HepG2 (cell line): ENCODE data around the gene HOXC4. TPM values are rescaled to one million over a fixed set of nuclear protein-coding genes. Genes with fewer than 3 reads are reported as not detected.

Experiments
- ATAC-seq: fragments of 200-7000 bp; cut with Tn5 transposase; 3 replicates; pipeline ENCODE4 v1.9.1; 2020; ENCODE audit warnings: mild to moderate bottlenecking, moderate library complexity
- BruUV-seq: library from RNA; stranded (reverse); fragments of 400-500 nt; replicated peaks from 2 replicates; lab custom pipeline; 2021; lab: Mats Ljungman, UMichigan
- CTCF ChIA-PET: fragments of 300-600 bp; formaldehyde crosslinking; extraction: SDS; loops from one replicate; lab custom pipeline; 2021; ENCODE audit warnings: low total read pairs, inconsistent platforms, low intra/inter-chr PET ratio; lab: Yijun Ruan, JAX
- POLR2A ChIA-PET: fragments of 350-600 bp; sonication (Branson Sonifier 250); formaldehyde crosslinking; loops from one replicate; lab custom pipeline; 2020; ENCODE audit warnings: antibody characterized with exemption, inconsistent platforms; lab: Yijun Ruan, JAX
- DNase-seq: peaks from one replicate; pipeline ENCODE4 v3.0.0-alpha.2; 2015; ENCODE audit warnings: low spot score
- FAIRE-seq: peaks from 3 replicates; lab custom pipeline; 2011; peaks lifted over from hg19 to GRCh38; lab: Jason Lieb, UNC
- H2AFZ ChIP-seq: one replicate; pipeline ENCODE4 v1.6.1; 2011; ENCODE audit warnings: low read length, inconsistent platforms
- H3K27ac ChIP-seq: fragments of 300-600 bp; 3 replicates; pipeline ENCODE4 v1.8.0; 2011; ENCODE audit warnings: mixed run types, mild to moderate bottlenecking, mixed read lengths, low read length, inconsistent platforms; ENCODE audit not compliant: insufficient read depth; ENCODE audit errors: extremely low read length
- H3K27me3 ChIP-seq, 2 experiments: fragments of 200-600 bp in 1 of 2; 2 replicates in 1 of 2; 3 replicates in 1 of 2; pipeline versions ENCODE4 v1.6.0 to v1.8.0; 2011; ENCODE audit warnings: low read length in 2 of 2, mild to moderate bottlenecking in 2 of 2, moderate library complexity in 2 of 2, inconsistent platforms in 1 of 2; ENCODE audit not compliant: insufficient read depth in 2 of 2, control insufficient read depth in 1 of 2
- H3K36me3 ChIP-seq, 2 experiments: fragments of 200-600 bp in 1 of 2; replicated peaks in 1 of 2; 2 replicates in 1 of 2; 3 replicates in 1 of 2; pipeline versions ENCODE4 v1.5.1 to v1.8.0; 2011; ENCODE audit warnings: low read length in 2 of 2, inconsistent platforms in 1 of 2; ENCODE audit not compliant: insufficient read depth in 2 of 2, control insufficient read depth in 1 of 2
- H3K4me1 ChIP-seq: 2 replicates; pipeline ENCODE4 v1.5.1; 2012; ENCODE audit warnings: low read length, inconsistent platforms; ENCODE audit not compliant: insufficient read depth
- H3K4me2 ChIP-seq: 2 replicates; pipeline ENCODE4 v1.6.0; 2011; ENCODE audit warnings: low read depth, low read length, inconsistent platforms
- H3K4me3 ChIP-seq, 3 experiments: fragments of 200-600 bp in 1 of 3; sonication (generic), shearing (Covaris generic) in 1 of 3; replicated peaks in 1 of 3; 2 replicates each; pipeline ENCODE4 v1.5.1; 2011 to 2016; ENCODE audit warnings: low read length in 3 of 3, inconsistent platforms in 2 of 3, low read depth in 2 of 3, mild to moderate bottlenecking in 2 of 3, control low read depth in 1 of 3, mixed read lengths in 1 of 3; ENCODE audit not compliant: insufficient read depth in 1 of 3
- H3K79me2 ChIP-seq: one replicate; pipeline ENCODE4 v1.6.1; 2011; ENCODE audit warnings: low read length, inconsistent platforms; ENCODE audit not compliant: insufficient read depth
- H3K9ac ChIP-seq: 2 replicates; pipeline ENCODE4 v1.6.0; 2011; ENCODE audit warnings: mild to moderate bottlenecking, low read depth, low read length, inconsistent platforms; ENCODE audit not compliant: insufficient read depth
- H3K9me3 ChIP-seq: 2 replicates; pipeline ENCODE4 v1.5.1; 2012; ENCODE audit warnings: mild to moderate bottlenecking, low read length
- H4K20me1 ChIP-seq: 2 replicates; pipeline ENCODE4 v1.6.0; 2011; ENCODE audit warnings: inconsistent platforms, mild to moderate bottlenecking, low read length, moderate library complexity; ENCODE audit not compliant: insufficient read depth
- HNRNPH1 ChIP-seq: fragments of 200-400 bp; formaldehyde crosslinking; optimal IDR thresholded peaks from 2 replicates; pipeline ENCODE3; 2017; ENCODE audit warnings: mild to moderate bottlenecking, low read depth, low read length
- MTA1 ChIP-seq: sonication (generic); formaldehyde crosslinking; IDR thresholded peaks from 2 replicates; pipeline ENCODE4 v1.4.0; 2020; ENCODE audit warnings: missing genetic modification reagents, mild to moderate bottlenecking, borderline replicate concordance
- RELA ChIP-seq: sonication (generic); formaldehyde crosslinking; IDR thresholded peaks from 2 replicates; pipeline ENCODE4 v1.4.0; 2020; ENCODE audit warnings: missing genetic modification reagents
- SAFB2 ChIP-seq: sonication (generic); formaldehyde crosslinking; IDR thresholded peaks from 2 replicates; pipeline ENCODE4 v1.5.1; 2020; ENCODE audit warnings: missing genetic modification reagents, low read depth, mild to moderate bottlenecking, borderline replicate concordance
- SETDB1 ChIP-seq: sonication (generic); formaldehyde crosslinking; IDR thresholded peaks from 2 replicates; pipeline ENCODE4 v1.5.1; 2020; ENCODE audit warnings: missing genetic modification reagents, mild to moderate bottlenecking, borderline replicate concordance
- SOX5 ChIP-seq: IDR thresholded peaks from 2 replicates; pipeline ENCODE4 v1.6.1; 2016; ENCODE audit warnings: borderline replicate concordance
- TBP ChIP-seq: sonication (generic); formaldehyde crosslinking; IDR thresholded peaks from 2 replicates; pipeline ENCODE4 v1.5.0; 2020; ENCODE audit warnings: missing genetic modification reagents
- ZBTB7A ChIP-seq: sonication (generic); formaldehyde crosslinking; IDR thresholded peaks from 2 replicates; pipeline ENCODE4 v1.8.0; 2022; ENCODE audit warnings: mild to moderate bottlenecking, missing genetic modification reagents
- ZBTB7B ChIP-seq: sonication (generic); formaldehyde crosslinking; IDR thresholded peaks from 2 replicates; pipeline ENCODE4 v1.4.0; 2020; ENCODE audit warnings: missing genetic modification reagents
- ZNF225 ChIP-seq: sonication (generic); formaldehyde crosslinking; IDR thresholded peaks from 2 replicates; pipeline ENCODE4 v1.4.0; 2020; ENCODE audit warnings: mild to moderate bottlenecking, missing genetic modification reagents
- ZNF451 ChIP-seq: sonication (generic); formaldehyde crosslinking; IDR thresholded peaks from 2 replicates; pipeline ENCODE4 v1.5.0; 2020; ENCODE audit warnings: mild to moderate bottlenecking, missing genetic modification reagents
- ZNF672 ChIP-seq: sonication (generic); formaldehyde crosslinking; IDR thresholded peaks from 2 replicates; pipeline ENCODE4 v1.8.1; 2022; ENCODE audit warnings: missing genetic modification reagents
- ZNF747 ChIP-seq: sonication (generic); formaldehyde crosslinking; IDR thresholded peaks from 2 replicates; pipeline ENCODE4 v1.8.1; 2023; ENCODE audit warnings: missing genetic modification reagents, mild to moderate bottlenecking, borderline replicate concordance
- ZNF839 ChIP-seq: sonication (generic); formaldehyde crosslinking; IDR thresholded peaks from 2 replicates; pipeline ENCODE4 v1.4.0; 2020; ENCODE audit warnings: missing genetic modification reagents, mild to moderate bottlenecking, borderline replicate concordance
- WGBS: methylation state at CpG from one replicate; pipeline ENCODE4 v1.1.6; 2017; ENCODE audit warnings: low lambda C conversion rate; 5-methylcytosine and 5-hydroxymethylcytosine counted together
- in situ Hi-C: cut with HindIII; loops from 2 replicates; pipeline ENCODE4 v1.10.0; 2017; ENCODE audit warnings: low pct_unique_long_range_greater_than_20kb; ENCODE audit not compliant: extremely low pct_ligation_motif_present
- intact Hi-C: fragments of 100-400 bp; cut with micrococcal nuclease; formaldehyde crosslinking; loops from one replicate; pipeline ENCODE4 v1.10.0; 2022; ENCODE audit not compliant: unreplicated experiment
- polyA plus RNA-seq, 8 experiments: library from polyadenylated mRNA; depleted of rRNA in 3 of 8; stranded (reverse) in 7 of 8; unstranded in 1 of 8; fragments of >200 nt; fragmentation: Illumina TruSeq in 4 of 8; extraction: Trizol in 4 of 8; gene quantifications; 2 replicates each; pipeline versions ENCODE4 v1.2.1 to v1.2.3, GENCODE V29; 2011 to 2016; ENCODE audit warnings: low read depth in 4 of 8, missing spikeins in 1 of 8, mixed read lengths in 1 of 8; ENCODE audit not compliant: insufficient read depth in 1 of 8
- total RNA-seq, 5 experiments: library from RNA; depleted of rRNA; stranded (reverse); fragments of >200 nt; fragmentation: Illumina TruSeq; extraction: Trizol; gene quantifications; 2 replicates each; pipeline ENCODE4 v1.2.3, GENCODE V29; 2016; ENCODE audit warnings: low read depth in 1 of 5
- TF ChIP-seq, protein P1 (sequence below): sonication (generic); formaldehyde crosslinking; IDR thresholded peaks from 2 replicates; pipeline ENCODE4 v1.4.0; 2020; ENCODE audit warnings: low read depth, mild to moderate bottlenecking, missing genetic modification reagents
- TF ChIP-seq, protein P2 (sequence below): sonication (generic); formaldehyde crosslinking; IDR thresholded peaks from 2 replicates; pipeline ENCODE4 v1.9.0; 2021; ENCODE audit warnings: missing genetic modification reagents, borderline replicate concordance

Gene HOXC4
- total and polyA plus RNA-seq, 2 of the 13 experiments (the other 11 are each of a cell fraction or from before 2014, with no cell fraction given): not detected

DNA sequence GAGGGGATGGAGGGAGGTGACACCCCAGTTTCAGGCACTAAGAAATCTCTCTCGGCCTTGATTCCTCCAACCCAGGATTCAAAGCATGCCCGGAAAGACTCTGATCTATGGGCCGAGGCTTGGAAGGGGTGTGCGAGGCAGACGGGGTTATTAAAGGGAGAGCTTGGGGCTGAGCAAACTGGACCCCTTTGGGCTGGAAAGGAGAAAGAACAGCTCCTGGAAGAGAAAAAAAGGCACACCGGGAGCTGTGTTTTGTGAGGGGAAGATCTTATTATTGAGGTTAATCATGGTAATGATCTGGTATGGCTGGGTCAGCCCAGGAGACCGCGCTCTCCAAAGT, 5.7 kb upstream of the HOXC4 start (continued):
- TF ChIP-seq ZNF225 (CRISPR knock-in tag): no peak
- no peak for TF ChIP-seq ZNF672 (CRISPR knock-in tag)
- no peak for TF ChIP-seq ZBTB7A (CRISPR knock-in tag)

- intact Hi-C loops: no loop called here
- Histone ChIP-seq H3K27me3 (peaks cover 10 to 83% of the 10 kb centered on the region in 2 experiments), H3K4me1 (no peaks in the 10 kb centered on the region), H3K36me3 (no peaks in the 10 kb centered on the region), H2AFZ (no peak overlapping the region), H4K20me1 (no peaks in the 10 kb centered on the region), H3K9me3 (no peaks in the 10 kb centered on the region), H3K27ac (no peak overlapping the region), H3K4me2 (no peak overlapping the region), H3K9ac (no peak overlapping the region), H3K79me2 (no peaks in the 10 kb centered on the region), H3K4me3 (no peak overlapping the region)
- in situ Hi-C loops: no loop called here
- no TSS peak for BruUV-seq
- 31% methylated on average over 3 of the region's 3 CpGs for WGBS
- no peak for DNase-seq
- FAIRE-seq: no peak
- no peak for ATAC-seq
- CTCF ChIA-PET: no interaction called here
- POLR2A ChIA-PET: no interaction called here
- TF ChIP-seq ZBTB7B (CRISPR knock-in tag) (no peak), ZNF839 (CRISPR knock-in tag) (no peak), RELA (CRISPR knock-in tag) (no peak), SOX5 (CRISPR knock-in tag) (no peak), HNRNPH1 (no peak), ZNF451 (CRISPR knock-in tag) (no peak), TBP (CRISPR knock-in tag) (no peak), SETDB1 (CRISPR knock-in tag) (no peak), ZNF747 (no peak), MTA1 (CRISPR knock-in tag) (no peak), SAFB2 (CRISPR knock-in tag) (no peak)
- TF ChIP-seq, protein P1, sequence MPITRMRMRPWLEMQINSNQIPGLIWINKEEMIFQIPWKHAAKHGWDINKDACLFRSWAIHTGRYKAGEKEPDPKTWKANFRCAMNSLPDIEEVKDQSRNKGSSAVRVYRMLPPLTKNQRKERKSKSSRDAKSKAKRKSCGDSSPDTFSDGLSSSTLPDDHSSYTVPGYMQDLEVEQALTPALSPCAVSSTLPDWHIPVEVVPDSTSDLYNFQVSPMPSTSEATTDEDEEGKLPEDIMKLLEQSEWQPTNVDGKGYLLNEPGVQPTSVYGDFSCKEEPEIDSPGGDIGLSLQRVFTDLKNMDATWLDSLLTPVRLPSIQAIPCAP: no peak
- TF ChIP-seq, protein P2, sequence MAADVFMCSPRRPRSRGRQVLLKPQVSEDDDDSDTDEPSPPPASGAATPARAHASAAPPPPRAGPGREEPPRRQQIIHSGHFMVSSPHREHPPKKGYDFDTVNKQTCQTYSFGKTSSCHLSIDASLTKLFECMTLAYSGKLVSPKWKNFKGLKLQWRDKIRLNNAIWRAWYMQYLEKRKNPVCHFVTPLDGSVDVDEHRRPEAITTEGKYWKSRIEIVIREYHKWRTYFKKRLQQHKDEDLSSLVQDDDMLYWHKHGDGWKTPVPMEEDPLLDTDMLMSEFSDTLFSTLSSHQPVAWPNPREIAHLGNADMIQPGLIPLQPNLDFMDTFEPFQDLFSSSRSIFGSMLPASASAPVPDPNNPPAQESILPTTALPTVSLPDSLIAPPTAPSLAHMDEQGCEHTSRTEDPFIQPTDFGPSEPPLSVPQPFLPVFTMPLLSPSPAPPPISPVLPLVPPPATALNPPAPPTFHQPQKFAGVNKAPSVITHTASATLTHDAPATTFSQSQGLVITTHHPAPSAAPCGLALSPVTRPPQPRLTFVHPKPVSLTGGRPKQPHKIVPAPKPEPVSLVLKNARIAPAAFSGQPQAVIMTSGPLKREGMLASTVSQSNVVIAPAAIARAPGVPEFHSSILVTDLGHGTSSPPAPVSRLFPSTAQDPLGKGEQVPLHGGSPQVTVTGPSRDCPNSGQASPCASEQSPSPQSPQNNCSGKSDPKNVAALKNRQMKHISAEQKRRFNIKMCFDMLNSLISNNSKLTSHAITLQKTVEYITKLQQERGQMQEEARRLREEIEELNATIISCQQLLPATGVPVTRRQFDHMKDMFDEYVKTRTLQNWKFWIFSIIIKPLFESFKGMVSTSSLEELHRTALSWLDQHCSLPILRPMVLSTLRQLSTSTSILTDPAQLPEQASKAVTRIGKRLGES: no peak
These were observed 5.1 kb upstream of the HOXC4 start for GRCh38 chr12:54048406-54049093.
